ENCODE measurements around the gene GALNT2.

Gene GALNT2

GRCh38 chr1:230130172-230130944 lies 63.3 kb downstream of the GALNT2 start:
- Histone ChIP-seq H2AK5ac (ENCODE audit: low read depth, low read length) (no peak overlapping the region), H3K14ac (ENCODE audit: low read length) (no peak overlapping the region), H2BK12ac (ENCODE audit: low read length) (no peak overlapping the region), H3K79me1 (ENCODE audit: low read depth, low read length) (no peaks in the 10 kb centered on the region), H4K91ac (ENCODE audit: low read depth, low read length, poor library complexity) (no peak overlapping the region), H2BK5ac (ENCODE audit: low read length) (no peak overlapping the region), H3K9me3 (replicated peaks in 1 of 2; ENCODE audit: control insufficient read depth in 2 of 2, insufficient read depth in 1 of 2, low read depth in 1 of 2, low read length in 2 of 2) (no peaks in the 10 kb centered on the region), H2BK15ac (ENCODE audit: low read length) (no peak overlapping the region), H3K9ac (ENCODE audit: low read depth, low read length, poor library complexity) (no peak overlapping the region), H3K4me2 (ENCODE audit: insufficient read depth, low read length, poor library complexity, severe bottlenecking) (no peak overlapping the region), H3K27me3 (ENCODE audit: control insufficient read depth in 3 of 3, insufficient read depth in 3 of 3, low read depth in 1 of 3, low read length in 3 of 3) (no peaks in the 10 kb centered on the region), H2AFZ (ENCODE audit: low read length) (no peak overlapping the region), H4K8ac (ENCODE audit: low read depth, low read length) (no peak overlapping the region), H3K4me3 (ENCODE audit: low read length in 2 of 2) (no peak overlapping the region), H3K4ac (ENCODE audit: low read length) (no peak overlapping the region), H3K4me1 (ENCODE audit: control insufficient read depth in 2 of 2, insufficient read depth in 1 of 2, low read depth in 1 of 2, low read length in 2 of 2) (peaks cover 8 to 16% of the 10 kb centered on the region in 2 donors), H3K27ac (replicated peaks; ENCODE audit: low read length) (no peak overlapping the region), H3K36me3 (replicated peaks in 1 of 2; ENCODE audit: control insufficient read depth in 2 of 2, insufficient read depth in 2 of 2, low read length in 2 of 2) (no peaks in the 10 kb centered on the region), H3K18ac (ENCODE audit: low read length) (no peak overlapping the region), H3K23ac (ENCODE audit: low read depth, low read length, poor library complexity) (no peak overlapping the region), H2BK120ac (ENCODE audit: low read depth, low read length) (no peak overlapping the region)
- no peak for DNase-seq (ENCODE audit: low spot score)
- no CpG with 5 or more reads among the region's 19 CpGs for WGBS, 2 donors (ENCODE audit: extremely low coverage in 2 of 2, insufficient read length in 2 of 2, insufficient replicate concordance in 1 of 2)

- Histone ChIP-seq H2AFZ (ENCODE audit: low read length) (no peak overlapping the region), H3K4me1 (ENCODE audit: control insufficient read depth in 2 of 2, insufficient read depth in 1 of 2, low read depth in 1 of 2, low read length in 2 of 2) (peaks cover 9 to 14% of the 10 kb centered on the region in 2 donors)
These were observed 64.4 kb downstream of the GALNT2 start for GRCh38 chr1:230131457-230131856.

GRCh38 chr1:230132758-230133157 lies 65.7 kb downstream of the GALNT2 start:
- DNase-seq (ENCODE audit: low spot score): no peak
- no peak overlapping the region for H3K9ac ChIP-seq (ENCODE audit: low read depth, low read length, poor library complexity)
- no CpG with 5 or more reads among the region's 6 CpGs for WGBS, 2 donors (ENCODE audit: extremely low coverage in 2 of 2, insufficient read length in 2 of 2, insufficient replicate concordance in 1 of 2)
- H3K79me1 ChIP-seq (ENCODE audit: low read depth, low read length): peaks cover 2% of the 10 kb centered on the region
- no peak overlapping the region for H4K8ac ChIP-seq (ENCODE audit: low read depth, low read length)
- no peak overlapping the region for H2BK5ac ChIP-seq (ENCODE audit: low read length)
- no peak overlapping the region for H3K4me3 ChIP-seq (ENCODE audit: low read length in 2 of 2)
- no peak overlapping the region for H2BK120ac ChIP-seq (ENCODE audit: low read depth, low read length)
- H3K27me3 ChIP-seq (ENCODE audit: control insufficient read depth in 3 of 3, insufficient read depth in 3 of 3, low read depth in 1 of 3, low read length in 3 of 3): no peaks in the 10 kb centered on the region
- H3K4me1 ChIP-seq (ENCODE audit: control insufficient read depth in 2 of 2, insufficient read depth in 1 of 2, low read depth in 1 of 2, low read length in 2 of 2): peaks cover 5 to 9% of the 10 kb centered on the region in 2 donors
- no peak overlapping the region for H3K23ac ChIP-seq (ENCODE audit: low read depth, low read length, poor library complexity)
- no peak overlapping the region for H2AK5ac ChIP-seq (ENCODE audit: low read depth, low read length)
- H3K36me3 ChIP-seq (replicated peaks in 1 of 2; ENCODE audit: control insufficient read depth in 2 of 2, insufficient read depth in 2 of 2, low read length in 2 of 2): peaks cover 0 to under 1% of the 10 kb centered on the region in 2 donors
- H3K9me3 ChIP-seq (replicated peaks in 1 of 2; ENCODE audit: control insufficient read depth in 2 of 2, insufficient read depth in 1 of 2, low read depth in 1 of 2, low read length in 2 of 2): no peaks in the 10 kb centered on the region
- H2AFZ ChIP-seq (ENCODE audit: low read length): no peak overlapping the region
- no peak overlapping the region for H3K18ac ChIP-seq (ENCODE audit: low read length)
- no peak overlapping the region for H2BK15ac ChIP-seq (ENCODE audit: low read length)
- no peak overlapping the region for H3K4ac ChIP-seq (ENCODE audit: low read length)
- no peak overlapping the region for H2BK12ac ChIP-seq (ENCODE audit: low read length)
- H4K91ac ChIP-seq (ENCODE audit: low read depth, low read length, poor library complexity): no peak overlapping the region
- H3K27ac ChIP-seq (replicated peaks; ENCODE audit: low read length): no peak overlapping the region
- H3K14ac ChIP-seq (ENCODE audit: low read length): no peak overlapping the region
- no peak overlapping the region for H3K4me2 ChIP-seq (ENCODE audit: insufficient read depth, low read length, poor library complexity, severe bottlenecking)

More at GRCh38 chr1:230131457-230131856, 64.4 kb downstream of the GALNT2 start:
- Histone ChIP-seq H3K9ac (ENCODE audit: low read depth, low read length, poor library complexity) (no peak overlapping the region), H3K14ac (ENCODE audit: low read length) (no peak overlapping the region), H2AK5ac (ENCODE audit: low read depth, low read length) (no peak overlapping the region), H2BK12ac (ENCODE audit: low read length) (no peak overlapping the region), H3K27me3 (ENCODE audit: control insufficient read depth in 3 of 3, insufficient read depth in 3 of 3, low read depth in 1 of 3, low read length in 3 of 3) (no peaks in the 10 kb centered on the region), H4K8ac (ENCODE audit: low read depth, low read length) (no peak overlapping the region), H3K4me3 (ENCODE audit: low read length in 2 of 2) (no peak overlapping the region), H3K18ac (ENCODE audit: low read length) (no peak overlapping the region), H4K91ac (ENCODE audit: low read depth, low read length, poor library complexity) (no peak overlapping the region), H2BK15ac (ENCODE audit: low read length) (no peak overlapping the region), H3K27ac (replicated peaks; ENCODE audit: low read length) (no peak overlapping the region), H3K9me3 (replicated peaks in 1 of 2; ENCODE audit: control insufficient read depth in 2 of 2, insufficient read depth in 1 of 2, low read depth in 1 of 2, low read length in 2 of 2) (no peaks in the 10 kb centered on the region), H2BK5ac (ENCODE audit: low read length) (no peak overlapping the region), H3K36me3 (replicated peaks in 1 of 2; ENCODE audit: control insufficient read depth in 2 of 2, insufficient read depth in 2 of 2, low read length in 2 of 2) (no peaks in the 10 kb centered on the region), H3K23ac (ENCODE audit: low read depth, low read length, poor library complexity) (no peak overlapping the region), H3K79me1 (ENCODE audit: low read depth, low read length) (no peaks in the 10 kb centered on the region), H2BK120ac (ENCODE audit: low read depth, low read length) (no peak overlapping the region), H3K4me2 (ENCODE audit: insufficient read depth, low read length, poor library complexity, severe bottlenecking) (no peak overlapping the region), H3K4ac (ENCODE audit: low read length) (no peak overlapping the region)
- WGBS, 2 donors (ENCODE audit: extremely low coverage in 2 of 2, insufficient read length in 2 of 2, insufficient replicate concordance in 1 of 2): no CpG with 5 or more reads among the region's 11 CpGs
- DNase-seq (ENCODE audit: low spot score): no peak

- Histone ChIP-seq H4K91ac (ENCODE audit: low read depth, low read length, poor library complexity) (no peak overlapping the region), H3K18ac (ENCODE audit: low read length) (no peak overlapping the region), H3K4me2 (ENCODE audit: insufficient read depth, low read length, poor library complexity, severe bottlenecking) (no peak overlapping the region), H3K4me3 (ENCODE audit: low read length in 2 of 2) (no peak overlapping the region), H3K27me3 (ENCODE audit: control insufficient read depth in 3 of 3, insufficient read depth in 3 of 3, low read depth in 1 of 3, low read length in 3 of 3) (no peaks in the 10 kb centered on the region), H3K9me3 (replicated peaks in 1 of 2; ENCODE audit: control insufficient read depth in 2 of 2, insufficient read depth in 1 of 2, low read depth in 1 of 2, low read length in 2 of 2) (no peaks in the 10 kb centered on the region), H3K36me3 (replicated peaks in 1 of 2; ENCODE audit: control insufficient read depth in 2 of 2, insufficient read depth in 2 of 2, low read length in 2 of 2) (peaks cover 0 to 3% of the 10 kb centered on the region in 2 donors), H3K14ac (ENCODE audit: low read length) (no peak overlapping the region), H3K9ac (ENCODE audit: low read depth, low read length, poor library complexity) (no peak overlapping the region), H3K27ac (replicated peaks; ENCODE audit: low read length) (no peak overlapping the region), H2BK5ac (ENCODE audit: low read length) (no peak overlapping the region), H2BK12ac (ENCODE audit: low read length) (no peak overlapping the region), H2BK120ac (ENCODE audit: low read depth, low read length) (no peak overlapping the region), H2AK5ac (ENCODE audit: low read depth, low read length) (no peak overlapping the region), H3K4ac (ENCODE audit: low read length) (no peak overlapping the region), H2BK15ac (ENCODE audit: low read length) (no peak overlapping the region), H2AFZ (ENCODE audit: low read length) (no peak overlapping the region), H3K23ac (ENCODE audit: low read depth, low read length, poor library complexity) (no peak overlapping the region), H3K4me1 (ENCODE audit: control insufficient read depth in 2 of 2, insufficient read depth in 1 of 2, low read depth in 1 of 2, low read length in 2 of 2) (peaks cover 10 to 18% of the 10 kb centered on the region in 2 donors), H4K8ac (ENCODE audit: low read depth, low read length) (no peak overlapping the region), H3K79me1 (ENCODE audit: low read depth, low read length) (peaks cover 2% of the 10 kb centered on the region)
- no peak for DNase-seq (ENCODE audit: low spot score)
- no CpG with 5 or more reads among the region's 6 CpGs for WGBS, 2 donors (ENCODE audit: extremely low coverage in 2 of 2, insufficient read length in 2 of 2, insufficient replicate concordance in 1 of 2)
These were observed 68.7 kb downstream of the GALNT2 start for GRCh38 chr1:230135726-230136125.

Data from neuronal stem cell (in vitro differentiated cells).